Measurements from ENCODE around the gene IVNS1ABP.
"Not testable (repeated sequence)": the region's sequence is repeated elsewhere in the genome, so short reads cannot be mapped to it uniquely, and the experiment has no call there.

DNA sequence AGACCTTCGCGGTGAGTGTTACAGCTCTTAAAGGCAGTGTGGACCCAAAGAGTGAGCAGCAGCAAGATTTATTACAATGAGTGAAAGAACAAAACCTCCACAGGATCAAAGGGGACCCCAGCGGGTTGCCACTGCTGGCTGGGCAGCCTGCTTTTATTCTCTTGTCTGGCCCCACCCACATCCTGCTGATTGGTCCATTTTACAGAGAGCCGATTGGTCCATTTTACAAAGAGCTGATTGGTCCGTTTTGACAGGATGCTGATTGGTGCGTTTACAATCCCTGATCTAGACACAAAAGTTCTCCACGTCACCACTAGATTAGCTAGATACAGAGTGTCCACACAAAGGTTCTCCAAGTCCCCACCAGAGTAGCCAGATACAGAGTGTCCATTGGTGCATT, 4.1 kb upstream of the IVNS1ABP start:
- TF ChIP-seq CTCF (IDR thresholded peaks at IDR 0.05; ENCODE audit: poor library complexity); EZH2 (IDR thresholded peaks at IDR 0.05; ENCODE audit: borderline replicate concordance); EZH2phosphoT487 (IDR thresholded peaks at IDR 0.05; ENCODE audit: low read depth, severe bottlenecking, unreplicated experiment): not testable (repeated sequence)

All from hepatocyte (in vitro differentiated cells).